Measurements from ENCODE around the gene APPBP2.

APPBP2 gene

GRCh38 chr17:60514500-60514899 lies 11.5 kb downstream of the APPBP2 start:
- WGBS (ENCODE audit: insufficient coverage), result 80% methylated on average over 1 of the region's 1 CpG
- H3K4me3 ChIP-seq (ENCODE audit: control insufficient read depth in 1 of 7, extremely low read depth in 1 of 7, insufficient read depth in 4 of 7, low read depth in 2 of 7, low read length in 6 of 7), result no peak overlapping the region
- H3K36me3 ChIP-seq (ENCODE audit: control insufficient read depth in 4 of 4, insufficient read depth in 4 of 4, low read length in 3 of 4), result peaks cover 15 to 22% (median 17%) of the 10 kb centered on the region in 4 experiments
- DNase-seq, result no peak
- no peaks in the 10 kb centered on the region for H3K27me3 ChIP-seq (replicated peaks in 2 of 5; ENCODE audit: control insufficient read depth in 4 of 5, insufficient read depth in 5 of 5, low read length in 4 of 5)
- ChIA-PET CTCF (no interaction called here), POLR2A (no interaction called here)
- no peaks in the 10 kb centered on the region for H3K9me3 ChIP-seq (ENCODE audit: control extremely low read depth in 1 of 5, control insufficient read depth in 4 of 5, insufficient read depth in 2 of 5, low read depth in 1 of 5, low read length in 4 of 5)
- no peak overlapping the region for H3K27ac ChIP-seq (ENCODE audit: insufficient read depth in 1 of 2, low read depth in 1 of 2, low read length in 2 of 2, poor library complexity in 1 of 2, severe bottlenecking in 2 of 2)
- peaks cover 0 to 3% (median 3%) of the 10 kb centered on the region in 4 experiments for H3K4me1 ChIP-seq (ENCODE audit: control extremely low read depth in 1 of 4, control insufficient read depth in 4 of 4, insufficient read depth in 4 of 4, low read length in 3 of 4)

GRCh38 chr17:60514053-60514452 lies 12.0 kb downstream of the APPBP2 start:
- no peak for DNase-seq
- ChIA-PET CTCF (interaction anchor here (0.8 to 1.4 kb wide), 2 partner anchors 10 to 12 kb away, joined by 3 to 4 read pairs; no protein-coding TSS in a partner anchor), POLR2A (no interaction called here)
- WGBS (ENCODE audit: insufficient coverage), result no CpG with 5 or more reads among the region's 3 CpGs
- Histone ChIP-seq H3K36me3 (ENCODE audit: control insufficient read depth in 4 of 4, insufficient read depth in 4 of 4, low read length in 3 of 4) (peaks cover 11 to 19% (median 16%) of the 10 kb centered on the region in 4 experiments), H3K4me3 (ENCODE audit: control insufficient read depth in 1 of 7, extremely low read depth in 1 of 7, insufficient read depth in 4 of 7, low read depth in 2 of 7, low read length in 6 of 7) (no peak overlapping the region), H3K9me3 (ENCODE audit: control extremely low read depth in 1 of 5, control insufficient read depth in 4 of 5, insufficient read depth in 2 of 5, low read depth in 1 of 5, low read length in 4 of 5) (no peaks in the 10 kb centered on the region), H3K27ac (ENCODE audit: insufficient read depth in 1 of 2, low read depth in 1 of 2, low read length in 2 of 2, poor library complexity in 1 of 2, severe bottlenecking in 2 of 2) (no peak overlapping the region), H3K4me1 (ENCODE audit: control extremely low read depth in 1 of 4, control insufficient read depth in 4 of 4, insufficient read depth in 4 of 4, low read length in 3 of 4) (peaks cover 0 to 3% (median 3%) of the 10 kb centered on the region in 4 experiments), H3K27me3 (replicated peaks in 2 of 5; ENCODE audit: control insufficient read depth in 4 of 5, insufficient read depth in 5 of 5, low read length in 4 of 5) (no peaks in the 10 kb centered on the region)

GRCh38 chr17:60513014-60513413 lies 13.0 kb downstream of the APPBP2 start:
- POLR2A ChIA-PET, result no interaction called here
- H3K4me1 ChIP-seq (ENCODE audit: control extremely low read depth in 1 of 4, control insufficient read depth in 4 of 4, insufficient read depth in 4 of 4, low read length in 3 of 4), result peaks cover 0 to 2% (median 1%) of the 10 kb centered on the region in 4 experiments
- CTCF ChIA-PET, result interaction anchor here (1.4 to 1.6 kb wide), 2 partner anchors 11 to 14 kb away, joined by 3 to 4 read pairs; no protein-coding TSS in a partner anchor
- peaks cover 7 to 16% (median 14%) of the 10 kb centered on the region in 4 experiments for H3K36me3 ChIP-seq (ENCODE audit: control insufficient read depth in 4 of 4, insufficient read depth in 4 of 4, low read length in 3 of 4)
- no peaks in the 10 kb centered on the region for H3K27me3 ChIP-seq (replicated peaks in 2 of 5; ENCODE audit: control insufficient read depth in 4 of 5, insufficient read depth in 5 of 5, low read length in 4 of 5)
- H3K4me3 ChIP-seq (ENCODE audit: control insufficient read depth in 1 of 7, extremely low read depth in 1 of 7, insufficient read depth in 4 of 7, low read depth in 2 of 7, low read length in 6 of 7), result no peak overlapping the region
- DNase-seq, result no peak
- WGBS (ENCODE audit: insufficient coverage), result 95% methylated on average over 6 of the region's 11 CpGs
- no peak overlapping the region for H3K27ac ChIP-seq (ENCODE audit: insufficient read depth in 1 of 2, low read depth in 1 of 2, low read length in 2 of 2, poor library complexity in 1 of 2, severe bottlenecking in 2 of 2)
- no peaks in the 10 kb centered on the region for H3K9me3 ChIP-seq (ENCODE audit: control extremely low read depth in 1 of 5, control insufficient read depth in 4 of 5, insufficient read depth in 2 of 5, low read depth in 1 of 5, low read length in 4 of 5)

- CTCF ChIA-PET, result no interaction called here
- H3K36me3 ChIP-seq (ENCODE audit: control insufficient read depth in 4 of 4, insufficient read depth in 4 of 4, low read length in 3 of 4), result peaks cover 7 to 16% (median 12%) of the 10 kb centered on the region in 4 experiments
- POLR2A ChIA-PET, result no interaction called here
- H3K27ac ChIP-seq (ENCODE audit: insufficient read depth in 1 of 2, low read depth in 1 of 2, low read length in 2 of 2, poor library complexity in 1 of 2, severe bottlenecking in 2 of 2), result no peak overlapping the region
- no peaks in the 10 kb centered on the region for H3K9me3 ChIP-seq (ENCODE audit: control extremely low read depth in 1 of 5, control insufficient read depth in 4 of 5, insufficient read depth in 2 of 5, low read depth in 1 of 5, low read length in 4 of 5)
- DNase-seq, result no peak
- H3K27me3 ChIP-seq (replicated peaks in 2 of 5; ENCODE audit: control insufficient read depth in 4 of 5, insufficient read depth in 5 of 5, low read length in 4 of 5), result no peaks in the 10 kb centered on the region
- no peak overlapping the region for H3K4me3 ChIP-seq (ENCODE audit: control insufficient read depth in 1 of 7, extremely low read depth in 1 of 7, insufficient read depth in 4 of 7, low read depth in 2 of 7, low read length in 6 of 7)
- peaks cover 0 to 9% (median 7%) of the 10 kb centered on the region in 4 experiments for H3K4me1 ChIP-seq (ENCODE audit: control extremely low read depth in 1 of 4, control insufficient read depth in 4 of 4, insufficient read depth in 4 of 4, low read length in 3 of 4)
Observed at GRCh38 chr17:60510723-60511122, 15.3 kb downstream of the APPBP2 start.

GRCh38 chr17:60510031-60510430 lies 16.0 kb downstream of the APPBP2 start:
- Histone ChIP-seq H3K9me3 (ENCODE audit: control extremely low read depth in 1 of 5, control insufficient read depth in 4 of 5, insufficient read depth in 2 of 5, low read depth in 1 of 5, low read length in 4 of 5) (no peaks in the 10 kb centered on the region), H3K36me3 (ENCODE audit: control insufficient read depth in 4 of 4, insufficient read depth in 4 of 4, low read length in 3 of 4) (peaks cover 7 to 16% (median 10%) of the 10 kb centered on the region in 4 experiments), H3K4me3 (ENCODE audit: control insufficient read depth in 1 of 7, extremely low read depth in 1 of 7, insufficient read depth in 4 of 7, low read depth in 2 of 7, low read length in 6 of 7) (no peak overlapping the region), H3K27me3 (replicated peaks in 2 of 5; ENCODE audit: control insufficient read depth in 4 of 5, insufficient read depth in 5 of 5, low read length in 4 of 5) (no peaks in the 10 kb centered on the region), H3K27ac (ENCODE audit: insufficient read depth in 1 of 2, low read depth in 1 of 2, low read length in 2 of 2, poor library complexity in 1 of 2, severe bottlenecking in 2 of 2) (no peak overlapping the region), H3K4me1 (ENCODE audit: control extremely low read depth in 1 of 4, control insufficient read depth in 4 of 4, insufficient read depth in 4 of 4, low read length in 3 of 4) (peaks cover 0 to 9% (median 7%) of the 10 kb centered on the region in 4 experiments)
- ChIA-PET CTCF (no interaction called here), POLR2A (no interaction called here)
- no peak for DNase-seq
- WGBS (ENCODE audit: insufficient coverage), result 100% methylated on average over 2 of the region's 4 CpGs

GRCh38 chr17:60508384-60508980 lies 17.6 kb downstream of the APPBP2 start:
- POLR2A ChIA-PET, result no interaction called here

GRCh38 chr17:60506312-60506711 lies 19.7 kb downstream of the APPBP2 start:
- DNase-seq, result peak; percentile 50 to 88 (median 80)
- H3K27me3 ChIP-seq (replicated peaks in 2 of 5; ENCODE audit: control insufficient read depth in 4 of 5, insufficient read depth in 5 of 5, low read length in 4 of 5), result no peaks in the 10 kb centered on the region

More at GRCh38 chr17:60508384-60508980, 17.6 kb downstream of the APPBP2 start:
- peak overlapping the region in 1 of 2 experiments; percentile 5 for H3K27ac ChIP-seq (ENCODE audit: insufficient read depth in 1 of 2, low read depth in 1 of 2, low read length in 2 of 2, poor library complexity in 1 of 2, severe bottlenecking in 2 of 2)
- peaks cover 0 to 9% (median 7%) of the 10 kb centered on the region in 4 experiments for H3K4me1 ChIP-seq (ENCODE audit: control extremely low read depth in 1 of 4, control insufficient read depth in 4 of 4, insufficient read depth in 4 of 4, low read length in 3 of 4)
- no CpG with 5 or more reads among the region's 1 CpG for WGBS (ENCODE audit: insufficient coverage)
- H3K27me3 ChIP-seq (replicated peaks in 2 of 5; ENCODE audit: control insufficient read depth in 4 of 5, insufficient read depth in 5 of 5, low read length in 4 of 5), result no peaks in the 10 kb centered on the region
- CTCF ChIA-PET, result interaction anchor here (0.8 to 1.0 kb wide), 2 partner anchors 61 to 88 kb away, joined by 3 to 4 read pairs; no protein-coding TSS in a partner anchor
- H3K36me3 ChIP-seq (ENCODE audit: control insufficient read depth in 4 of 4, insufficient read depth in 4 of 4, low read length in 3 of 4), result peaks cover 6 to 12% (median 8%) of the 10 kb centered on the region in 4 experiments
- H3K9me3 ChIP-seq (ENCODE audit: control extremely low read depth in 1 of 5, control insufficient read depth in 4 of 5, insufficient read depth in 2 of 5, low read depth in 1 of 5, low read length in 4 of 5), result no peaks in the 10 kb centered on the region
- H3K4me3 ChIP-seq (ENCODE audit: control insufficient read depth in 1 of 7, extremely low read depth in 1 of 7, insufficient read depth in 4 of 7, low read depth in 2 of 7, low read length in 6 of 7), result no peak overlapping the region
- DNase-seq, result no peak

More at GRCh38 chr17:60506312-60506711, 19.7 kb downstream of the APPBP2 start:
- H3K4me3 ChIP-seq (ENCODE audit: control insufficient read depth in 1 of 7, extremely low read depth in 1 of 7, insufficient read depth in 4 of 7, low read depth in 2 of 7, low read length in 6 of 7), result no peak overlapping the region
- peaks cover 0 to 9% (median 7%) of the 10 kb centered on the region in 4 experiments for H3K4me1 ChIP-seq (ENCODE audit: control extremely low read depth in 1 of 4, control insufficient read depth in 4 of 4, insufficient read depth in 4 of 4, low read length in 3 of 4)
- POLR2A ChIA-PET, result no interaction called here
- 88% methylated on average over 1 of the region's 1 CpG for WGBS (ENCODE audit: insufficient coverage)
- H3K27ac ChIP-seq (ENCODE audit: insufficient read depth in 1 of 2, low read depth in 1 of 2, low read length in 2 of 2, poor library complexity in 1 of 2, severe bottlenecking in 2 of 2), result no peak overlapping the region
- peaks cover 4 to 7% (median 5%) of the 10 kb centered on the region in 4 experiments for H3K36me3 ChIP-seq (ENCODE audit: control insufficient read depth in 4 of 4, insufficient read depth in 4 of 4, low read length in 3 of 4)
- CTCF ChIA-PET, result interaction anchor here (0.6 kb wide), 1 partner anchor 12 kb away, joined by 3 read pairs; no protein-coding TSS in a partner anchor
- no peaks in the 10 kb centered on the region for H3K9me3 ChIP-seq (ENCODE audit: control extremely low read depth in 1 of 5, control insufficient read depth in 4 of 5, insufficient read depth in 2 of 5, low read depth in 1 of 5, low read length in 4 of 5)
